ENCODE measurements around the gene CCRL2. TPM values are rescaled to one million over a fixed set of nuclear protein-coding genes. Genes with fewer than 3 reads are reported as not detected.

Gene CCRL2, protein sequence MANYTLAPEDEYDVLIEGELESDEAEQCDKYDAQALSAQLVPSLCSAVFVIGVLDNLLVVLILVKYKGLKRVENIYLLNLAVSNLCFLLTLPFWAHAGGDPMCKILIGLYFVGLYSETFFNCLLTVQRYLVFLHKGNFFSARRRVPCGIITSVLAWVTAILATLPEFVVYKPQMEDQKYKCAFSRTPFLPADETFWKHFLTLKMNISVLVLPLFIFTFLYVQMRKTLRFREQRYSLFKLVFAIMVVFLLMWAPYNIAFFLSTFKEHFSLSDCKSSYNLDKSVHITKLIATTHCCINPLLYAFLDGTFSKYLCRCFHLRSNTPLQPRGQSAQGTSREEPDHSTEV
- polyA plus RNA-seq (ENCODE audit: insufficient read length in 4 of 4): under 1 TPM; 0.70 to 0.99 (median 0.91) TPM

DNA sequence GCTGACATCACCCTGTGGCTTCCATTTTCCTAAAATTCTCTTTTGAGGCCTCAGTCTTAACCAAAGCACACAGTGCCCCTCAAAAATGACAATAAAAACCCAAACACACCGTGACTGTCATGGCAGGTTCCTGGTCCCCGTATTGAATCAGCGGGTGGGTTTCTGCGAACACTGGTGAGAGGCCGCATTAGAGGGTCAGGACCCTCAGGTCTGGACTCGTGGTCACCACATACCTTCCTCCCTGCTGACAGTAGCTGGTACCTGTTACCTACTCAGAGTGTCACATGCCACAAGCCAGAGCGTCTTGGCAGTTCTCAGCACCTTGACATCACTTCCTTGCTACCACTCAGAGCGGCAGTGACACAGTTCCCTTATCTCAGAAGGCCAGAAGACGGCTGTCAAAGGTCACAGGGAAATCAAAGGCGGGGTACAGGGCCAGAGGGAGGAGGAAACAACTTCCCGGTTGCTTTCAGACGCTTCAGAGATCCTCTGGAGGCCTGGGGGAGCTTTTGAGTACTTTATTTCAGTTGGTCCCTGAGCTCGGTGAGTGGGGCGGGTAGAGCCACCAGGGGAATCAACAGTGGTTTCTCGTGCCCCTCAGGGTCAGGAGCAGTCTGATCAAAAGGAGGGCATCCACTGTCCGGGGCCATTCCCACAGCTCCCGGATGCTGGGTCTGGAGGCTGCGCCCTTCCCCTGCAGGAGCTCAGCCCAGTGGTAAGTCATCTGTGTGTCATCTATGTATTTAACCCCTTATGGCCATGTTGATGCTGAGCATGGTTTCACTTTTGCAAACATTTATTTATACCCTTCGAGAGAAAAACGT is at the start of gene CCRL2, which contains the start of gene CCR5AS:
Gene CCRL2, plus strand, starts transcription at position 472 of the 824 bp plus-strand sequence. CDS start 821 bp downstream, outside the sequence.
Gene CCR5AS, minus strand, starts transcription at position 279 of the 824 bp plus-strand sequence.
- no peak for DNase-seq (ENCODE audit: low read depth in 4 of 4, low spot score in 3 of 4)

DNA sequence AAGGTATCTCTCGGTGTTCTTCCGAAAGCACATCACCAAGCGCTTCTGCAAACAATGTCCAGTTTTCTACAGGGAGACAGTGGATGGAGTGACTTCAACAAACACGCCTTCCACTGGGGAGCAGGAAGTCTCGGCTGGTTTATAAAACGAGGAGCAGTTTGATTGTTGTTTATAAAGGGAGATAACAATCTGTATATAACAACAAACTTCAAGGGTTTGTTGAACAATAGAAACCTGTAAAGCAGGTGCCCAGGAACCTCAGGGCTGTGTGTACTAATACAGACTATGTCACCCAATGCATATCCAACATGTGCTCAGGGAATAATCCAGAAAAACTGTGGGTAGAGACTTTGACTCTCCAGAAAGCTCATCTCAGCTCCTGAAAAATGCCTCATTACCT is 48.6 kb upstream of the CCRL2 start:
- no peak for DNase-seq (ENCODE audit: low read depth in 4 of 4, low spot score in 3 of 4)

DNA sequence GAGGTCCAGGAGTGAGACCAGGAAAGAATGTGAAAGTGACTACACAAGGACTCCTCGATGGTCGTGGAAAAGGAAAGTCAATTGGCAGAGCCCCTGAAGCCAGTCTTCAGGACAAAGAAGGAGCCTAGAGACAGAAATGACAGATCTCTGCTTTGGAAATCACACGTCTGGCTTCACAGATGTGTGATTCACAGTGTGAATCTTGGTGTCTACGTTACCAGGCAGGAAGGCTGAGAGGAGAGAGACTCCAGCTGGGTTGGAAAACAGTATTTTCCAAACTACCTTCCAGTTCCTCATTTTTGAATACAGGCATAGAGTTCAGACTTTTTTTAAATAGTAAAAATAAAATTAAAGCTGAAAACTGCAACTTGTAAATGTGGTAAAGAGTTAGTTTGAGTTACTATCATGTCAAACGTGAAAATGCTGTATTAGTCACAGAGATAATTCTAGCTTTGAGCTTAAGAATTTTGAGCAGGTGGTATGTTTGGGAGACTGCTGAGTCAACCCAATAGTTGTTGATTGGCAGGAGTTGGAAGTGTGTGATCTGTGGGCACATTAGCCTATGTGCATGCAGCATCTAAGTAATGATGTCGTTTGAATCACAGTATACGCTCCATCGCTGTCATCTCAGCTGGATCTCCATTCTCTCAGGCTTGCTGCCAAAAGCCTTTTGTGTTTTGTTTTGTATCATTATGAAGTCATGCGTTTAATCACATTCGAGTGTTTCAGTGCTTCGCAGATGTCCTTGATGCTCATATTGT is 47.1 kb upstream of the CCRL2 start:
- no peak for DNase-seq (ENCODE audit: low read depth in 4 of 4, low spot score in 3 of 4)

DNA sequence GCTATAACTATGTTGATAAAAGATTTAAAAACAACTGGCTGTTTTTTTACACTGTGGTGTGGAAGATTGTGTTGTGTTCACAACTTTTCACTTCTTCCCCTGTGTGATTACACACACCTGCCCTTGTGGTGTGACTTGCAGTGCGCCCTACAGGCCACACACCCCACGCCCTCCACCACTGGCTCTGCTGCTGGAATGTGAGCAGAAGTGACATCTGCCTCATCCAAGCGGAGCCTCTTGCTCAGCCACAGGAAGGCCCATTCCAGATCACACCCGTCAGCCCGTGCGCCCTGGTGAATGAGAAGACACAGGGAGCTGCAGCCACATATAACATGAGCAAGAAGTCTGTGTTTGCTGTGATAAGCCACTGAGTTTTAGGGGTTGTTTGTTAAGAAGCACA is 46.2 kb upstream of the CCRL2 start:
- DNase-seq (ENCODE audit: low read depth in 4 of 4, low spot score in 3 of 4): no peak

DNA sequence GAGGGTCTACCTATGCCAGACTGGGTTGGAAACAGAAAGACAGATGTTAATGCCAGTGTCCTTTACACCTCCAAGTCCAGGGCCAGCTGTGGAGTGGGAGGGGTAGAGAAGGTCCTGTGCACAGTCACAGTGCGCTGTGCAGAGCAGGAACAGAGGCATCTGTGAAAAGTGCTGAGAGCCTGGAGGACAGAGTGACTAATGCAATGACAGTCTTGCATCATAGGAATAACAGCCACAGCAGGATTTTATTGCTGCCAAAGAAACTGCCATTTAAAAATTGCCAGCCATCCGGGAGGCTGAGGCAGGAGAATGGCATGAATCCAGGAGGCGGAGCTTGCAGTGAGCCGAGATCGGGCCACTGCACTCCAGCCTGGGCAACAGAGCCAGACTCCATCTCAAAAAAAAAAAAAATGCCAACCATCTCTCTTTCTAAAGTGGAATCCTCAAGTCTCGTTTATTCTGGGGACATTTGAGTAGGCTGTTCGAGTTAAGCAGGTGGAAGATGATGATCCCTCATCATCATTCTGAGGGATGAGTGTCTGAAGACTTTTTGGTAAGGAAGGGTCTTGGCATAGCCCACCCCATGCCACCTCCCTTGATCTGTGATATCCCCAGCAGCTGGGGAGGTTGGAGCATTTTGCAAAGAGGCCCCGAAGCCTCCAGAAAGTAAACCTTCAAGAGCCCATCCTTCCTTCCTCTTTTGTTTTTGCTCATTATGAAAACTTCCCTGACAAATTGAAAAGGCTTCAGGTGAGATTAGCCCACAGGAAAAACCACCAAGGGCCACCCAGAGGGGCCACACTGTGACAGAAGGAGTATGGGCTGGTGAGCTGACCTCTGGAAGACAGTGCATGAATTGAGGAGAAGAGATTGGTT is 45.4 kb upstream of the CCRL2 start:
- DNase-seq (ENCODE audit: low read depth in 4 of 4, low spot score in 3 of 4): no peak

DNA sequence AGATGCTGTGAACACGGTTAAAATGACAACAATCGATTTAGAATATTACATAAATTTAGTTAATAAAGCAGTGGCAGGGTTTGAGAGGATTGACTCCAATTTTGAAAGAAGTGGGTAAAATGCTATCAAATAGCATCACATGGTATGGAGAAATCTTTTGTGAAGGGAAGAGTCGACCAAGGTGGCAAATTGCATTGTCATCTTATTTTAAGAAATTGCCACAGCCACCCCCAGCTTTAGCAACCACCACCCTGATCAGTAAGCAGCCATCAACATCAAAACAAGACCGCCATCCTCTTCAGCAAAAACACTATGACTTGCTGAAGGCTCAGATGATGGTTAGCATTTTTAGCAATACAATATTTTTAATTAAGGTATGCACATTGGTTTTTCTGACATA is 42.0 kb upstream of the CCRL2 start:
- DNase-seq (ENCODE audit: low read depth in 4 of 4, low spot score in 3 of 4): no peak

DNA sequence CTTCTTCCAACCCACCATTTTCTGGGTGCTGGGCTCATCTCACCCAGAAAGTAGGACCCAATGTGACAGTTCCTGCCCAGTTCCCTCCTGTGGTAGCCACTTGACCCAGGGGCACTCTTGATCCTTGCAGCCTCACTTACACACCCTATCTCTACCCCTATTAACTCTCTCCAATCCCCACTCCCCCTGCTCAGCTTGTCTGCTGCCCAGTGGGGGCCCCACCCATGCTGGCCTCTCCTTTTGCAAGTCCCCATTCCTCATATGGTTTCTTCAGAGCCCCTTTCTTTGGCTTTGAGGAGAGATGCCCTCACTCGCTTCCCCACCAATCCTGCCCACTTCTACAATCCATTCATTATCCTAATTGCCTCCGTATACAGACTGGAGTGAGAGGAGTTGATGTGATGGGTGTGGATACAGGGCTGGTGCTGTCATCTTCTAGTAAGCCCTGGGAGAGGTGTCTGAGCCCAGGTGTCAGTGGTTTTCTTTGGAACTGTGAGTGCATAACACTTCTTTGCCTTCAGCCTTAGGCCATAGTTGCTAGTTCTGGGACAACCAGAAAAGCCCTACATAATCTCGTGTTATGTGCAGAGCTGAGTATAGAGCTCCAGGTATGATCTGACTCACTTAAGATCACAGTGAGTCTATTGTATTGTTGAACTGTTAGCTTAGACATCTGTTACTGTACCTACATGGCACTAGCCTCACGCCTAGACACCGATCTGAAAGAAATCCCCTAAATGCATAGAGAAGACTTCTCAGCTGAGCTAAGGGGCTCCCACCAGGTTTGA is 41.1 kb upstream of the CCRL2 start:
- DNase-seq (ENCODE audit: low read depth in 4 of 4, low spot score in 3 of 4): no peak

DNA sequence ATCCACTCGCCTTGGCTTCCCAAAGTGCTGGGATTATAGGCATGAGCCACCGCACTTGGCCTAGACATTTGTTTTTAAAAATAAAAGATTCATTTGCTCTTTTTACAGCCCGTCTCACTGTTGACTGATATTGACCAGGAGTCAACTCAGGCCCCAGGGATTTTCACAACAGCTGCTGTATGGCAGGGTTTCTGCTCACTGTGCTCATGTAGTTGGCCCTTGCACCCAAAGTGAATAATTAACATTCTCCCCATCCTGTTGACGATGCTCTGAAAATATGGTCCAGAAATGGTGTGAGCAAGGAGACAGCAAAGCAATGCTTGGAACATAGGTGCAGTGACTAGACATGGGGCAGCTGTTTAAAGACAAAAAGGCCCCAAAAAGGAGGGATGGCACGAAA is 39.2 kb upstream of the CCRL2 start:
- DNase-seq (ENCODE audit: low read depth in 4 of 4, low spot score in 3 of 4): no peak

DNA sequence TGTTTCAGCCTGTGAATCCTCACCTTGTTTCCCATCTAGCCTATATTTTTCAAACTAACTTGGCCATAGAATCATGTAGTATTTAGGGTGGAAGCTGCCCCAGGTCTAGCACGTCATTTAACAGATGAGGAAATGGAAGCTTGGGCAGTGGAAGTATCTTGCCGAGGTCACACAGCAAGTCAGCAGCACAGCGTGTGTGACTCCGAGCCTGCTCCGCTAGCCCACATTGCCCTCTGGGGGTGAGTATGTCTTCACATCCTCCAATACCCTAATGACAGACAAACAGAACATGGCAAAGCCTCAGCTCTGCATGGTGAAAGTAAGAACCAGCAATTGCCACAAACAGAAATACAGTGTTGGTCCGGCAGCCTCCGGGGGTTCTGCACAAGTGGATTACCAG is 38.5 kb upstream of the CCRL2 start:
- no peak for DNase-seq (ENCODE audit: low read depth in 4 of 4, low spot score in 3 of 4)

DNA sequence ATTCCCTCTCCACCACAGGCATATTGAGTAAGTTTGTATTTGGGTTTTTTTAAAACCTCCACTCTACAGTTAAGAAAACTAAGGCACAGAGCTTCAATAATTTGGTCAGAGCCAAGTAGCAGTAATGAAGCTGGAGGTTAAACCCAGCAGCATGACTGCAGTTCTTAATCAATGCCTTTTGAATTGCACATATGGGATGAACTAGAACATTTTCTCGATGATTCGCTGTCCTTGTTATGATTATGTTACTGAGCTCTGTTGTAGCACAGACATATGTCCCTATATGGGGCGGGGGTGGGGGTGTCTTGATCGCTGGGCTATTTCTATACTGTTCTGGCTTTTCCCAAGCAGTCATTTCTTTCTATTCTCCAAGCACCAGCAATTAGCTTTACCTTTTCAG is 37.9 kb upstream of the CCRL2 start:
- DNase-seq (ENCODE audit: low read depth in 4 of 4, low spot score in 3 of 4): no peak

DNA sequence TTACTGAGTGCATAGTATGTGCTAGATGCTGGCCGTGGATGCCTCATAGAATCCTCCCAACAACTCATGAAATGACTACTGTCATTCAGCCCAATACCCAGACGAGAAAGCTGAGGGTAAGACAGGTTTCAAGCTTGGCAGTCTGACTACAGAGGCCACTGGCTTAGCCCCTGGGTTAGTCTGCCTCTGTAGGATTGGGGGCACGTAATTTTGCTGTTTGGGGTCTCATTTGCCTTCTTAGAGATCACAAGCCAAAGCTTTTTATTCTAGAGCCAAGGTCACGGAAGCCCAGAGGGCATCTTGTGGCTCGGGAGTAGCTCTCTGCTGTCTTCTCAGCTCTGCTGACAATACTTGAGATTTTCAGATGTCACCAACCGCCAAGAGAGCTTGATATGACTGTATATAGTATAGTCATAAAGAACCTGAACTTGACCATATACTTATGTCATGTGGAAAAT is 37.4 kb upstream of the CCRL2 start:
- DNase-seq (ENCODE audit: low read depth in 4 of 4, low spot score in 3 of 4): no peak

DNA sequence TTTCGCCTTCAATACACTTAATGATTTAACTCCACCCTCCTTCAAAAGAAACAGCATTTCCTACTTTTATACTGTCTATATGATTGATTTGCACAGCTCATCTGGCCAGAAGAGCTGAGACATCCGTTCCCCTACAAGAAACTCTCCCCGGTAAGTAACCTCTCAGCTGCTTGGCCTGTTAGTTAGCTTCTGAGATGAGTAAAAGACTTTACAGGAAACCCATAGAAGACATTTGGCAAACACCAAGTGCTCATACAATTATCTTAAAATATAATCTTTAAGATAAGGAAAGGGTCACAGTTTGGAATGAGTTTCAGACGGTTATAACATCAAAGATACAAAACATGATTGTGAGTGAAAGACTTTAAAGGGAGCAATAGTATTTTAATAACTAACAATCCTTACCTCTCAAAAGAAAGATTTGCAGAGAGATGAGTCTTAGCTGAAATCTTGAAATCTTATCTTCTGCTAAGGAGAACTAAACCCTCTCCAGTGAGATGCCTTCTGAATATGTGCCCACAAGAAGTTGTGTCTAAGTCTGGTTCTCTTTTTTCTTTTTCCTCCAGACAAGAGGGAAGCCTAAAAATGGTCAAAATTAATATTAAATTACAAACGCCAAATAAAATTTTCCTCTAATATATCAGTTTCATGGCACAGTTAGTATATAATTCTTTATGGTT is 36.1 kb upstream of the CCRL2 start, which contains the start of gene CCR5:
Gene CCR5, plus strand, starts transcription at position 108 of the 680 bp plus-strand sequence. CDS start 1,957 bp downstream, outside the sequence.
- DNase-seq (ENCODE audit: low read depth in 4 of 4, low spot score in 3 of 4): no peak

DNA sequence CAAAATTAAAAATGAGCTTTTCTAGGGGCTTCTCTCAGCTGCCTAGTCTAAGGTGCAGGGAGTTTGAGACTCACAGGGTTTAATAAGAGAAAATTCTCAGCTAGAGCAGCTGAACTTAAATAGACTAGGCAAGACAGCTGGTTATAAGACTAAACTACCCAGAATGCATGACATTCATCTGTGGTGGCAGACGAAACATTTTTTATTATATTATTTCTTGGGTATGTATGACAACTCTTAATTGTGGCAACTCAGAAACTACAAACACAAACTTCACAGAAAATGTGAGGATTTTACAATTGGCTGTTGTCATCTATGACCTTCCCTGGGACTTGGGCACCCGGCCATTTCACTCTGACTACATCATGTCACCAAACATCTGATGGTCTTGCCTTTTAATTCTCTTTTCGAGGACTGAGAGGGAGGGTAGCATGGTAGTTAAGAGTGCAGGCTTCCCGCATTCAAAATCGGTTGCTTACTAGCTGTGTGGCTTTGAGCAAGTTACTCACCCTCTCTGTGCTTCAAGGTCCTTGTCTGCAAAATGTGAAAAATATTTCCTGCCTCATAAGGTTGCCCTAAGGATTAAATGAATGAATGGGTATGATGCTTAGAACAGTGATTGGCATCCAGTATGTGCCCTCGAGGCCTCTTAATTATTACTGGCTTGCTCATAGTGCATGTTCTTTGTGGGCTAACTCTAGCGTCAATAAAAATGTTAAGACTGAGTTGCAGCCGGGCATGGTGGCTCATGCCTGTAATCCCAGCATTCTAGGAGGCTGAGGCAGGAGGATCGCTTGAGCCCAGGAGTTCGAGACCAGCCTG is 35.3 kb upstream of the CCRL2 start:
- no peak for DNase-seq (ENCODE audit: low read depth in 4 of 4, low spot score in 3 of 4)

DNA sequence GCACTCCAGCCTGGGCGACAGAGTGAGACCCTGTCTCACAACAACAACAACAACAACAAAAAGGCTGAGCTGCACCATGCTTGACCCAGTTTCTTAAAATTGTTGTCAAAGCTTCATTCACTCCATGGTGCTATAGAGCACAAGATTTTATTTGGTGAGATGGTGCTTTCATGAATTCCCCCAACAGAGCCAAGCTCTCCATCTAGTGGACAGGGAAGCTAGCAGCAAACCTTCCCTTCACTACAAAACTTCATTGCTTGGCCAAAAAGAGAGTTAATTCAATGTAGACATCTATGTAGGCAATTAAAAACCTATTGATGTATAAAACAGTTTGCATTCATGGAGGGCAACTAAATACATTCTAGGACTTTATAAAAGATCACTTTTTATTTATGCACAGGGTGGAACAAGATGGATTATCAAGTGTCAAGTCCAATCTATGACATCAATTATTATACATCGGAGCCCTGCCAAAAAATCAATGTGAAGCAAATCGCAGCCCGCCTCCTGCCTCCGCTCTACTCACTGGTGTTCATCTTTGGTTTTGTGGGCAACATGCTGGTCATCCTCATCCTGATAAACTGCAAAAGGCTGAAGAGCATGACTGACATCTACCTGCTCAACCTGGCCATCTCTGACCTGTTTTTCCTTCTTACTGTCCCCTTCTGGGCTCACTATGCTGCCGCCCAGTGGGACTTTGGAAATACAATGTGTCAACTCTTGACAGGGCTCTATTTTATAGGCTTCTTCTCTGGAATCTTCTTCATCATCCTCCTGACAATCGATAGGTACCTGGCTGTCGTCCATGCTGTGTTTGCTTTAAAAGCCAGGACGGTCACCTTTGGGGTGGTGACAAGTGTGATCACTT is 34.3 kb upstream of the CCRL2 start:
- no peak for DNase-seq (ENCODE audit: low read depth in 4 of 4, low spot score in 3 of 4)

DNA sequence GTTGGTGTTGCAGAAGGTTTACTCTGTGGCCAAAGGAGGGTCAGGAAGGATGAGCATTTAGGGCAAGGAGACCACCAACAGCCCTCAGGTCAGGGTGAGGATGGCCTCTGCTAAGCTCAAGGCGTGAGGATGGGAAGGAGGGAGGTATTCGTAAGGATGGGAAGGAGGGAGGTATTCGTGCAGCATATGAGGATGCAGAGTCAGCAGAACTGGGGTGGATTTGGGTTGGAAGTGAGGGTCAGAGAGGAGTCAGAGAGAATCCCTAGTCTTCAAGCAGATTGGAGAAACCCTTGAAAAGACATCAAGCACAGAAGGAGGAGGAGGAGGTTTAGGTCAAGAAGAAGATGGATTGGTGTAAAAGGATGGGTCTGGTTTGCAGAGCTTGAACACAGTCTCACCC is 32.3 kb upstream of the CCRL2 start:
- no peak for DNase-seq (ENCODE audit: low read depth in 4 of 4, low spot score in 3 of 4)

DNA sequence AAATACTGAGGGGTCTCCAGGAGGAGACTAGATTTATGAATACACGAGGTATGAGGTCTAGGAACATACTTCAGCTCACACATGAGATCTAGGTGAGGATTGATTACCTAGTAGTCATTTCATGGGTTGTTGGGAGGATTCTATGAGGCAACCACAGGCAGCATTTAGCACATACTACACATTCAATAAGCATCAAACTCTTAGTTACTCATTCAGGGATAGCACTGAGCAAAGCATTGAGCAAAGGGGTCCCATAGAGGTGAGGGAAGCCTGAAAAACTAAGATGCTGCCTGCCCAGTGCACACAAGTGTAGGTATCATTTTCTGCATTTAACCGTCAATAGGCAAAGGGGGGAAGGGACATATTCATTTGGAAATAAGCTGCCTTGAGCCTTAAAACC is 31.8 kb upstream of the CCRL2 start:
- DNase-seq (ENCODE audit: low read depth in 4 of 4, low spot score in 3 of 4): no peak

DNA sequence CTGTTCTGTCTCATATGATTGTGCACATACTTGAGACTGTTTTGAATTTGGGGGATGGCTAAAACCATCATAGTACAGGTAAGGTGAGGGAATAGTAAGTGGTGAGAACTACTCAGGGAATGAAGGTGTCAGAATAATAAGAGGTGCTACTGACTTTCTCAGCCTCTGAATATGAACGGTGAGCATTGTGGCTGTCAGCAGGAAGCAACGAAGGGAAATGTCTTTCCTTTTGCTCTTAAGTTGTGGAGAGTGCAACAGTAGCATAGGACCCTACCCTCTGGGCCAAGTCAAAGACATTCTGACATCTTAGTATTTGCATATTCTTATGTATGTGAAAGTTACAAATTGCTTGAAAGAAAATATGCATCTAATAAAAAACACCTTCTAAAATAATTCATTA is 31.2 kb upstream of the CCRL2 start:
- no peak for DNase-seq (ENCODE audit: low read depth in 4 of 4, low spot score in 3 of 4)
